Stimulated activated effector memory CD8-positive, alpha-beta T cell treated with anti-CD3 and anti-CD28 coated beads, Interleukin-12 subunit alpha, Interleukin-12 subunit beta, amount 100 ng/mL, for 72 hours (primary cell): ENCODE measurements around the gene SSU72.

Experiments
- ATAC-seq: fragments of 150-1000 bp; cut with Tn5 transposase; 2 replicates; pipeline ENCODE4 v1.10.0; 2021
- DNase-seq, 2 donors: peaks; one replicate each; pipeline ENCODE4 v3.0.0; 2021 to 2022; ENCODE audit warnings: low spot score in 2 of 2
- H3K27ac Mint-ChIP-seq: one replicate; pipeline ENCODE4 v1.8.0; 2022; ENCODE audit warnings: mild to moderate bottlenecking, mixed read lengths
- H3K36me3 Mint-ChIP-seq: one replicate; pipeline ENCODE4 v1.8.0; 2022; ENCODE audit warnings: mild to moderate bottlenecking, mixed read lengths
- H3K4me1 Mint-ChIP-seq: one replicate; pipeline ENCODE4 v1.8.0; 2022; ENCODE audit warnings: mixed read lengths
- H3K4me3 Mint-ChIP-seq: one replicate; pipeline ENCODE4 v1.8.0; 2022; ENCODE audit warnings: mild to moderate bottlenecking, mixed read lengths
- H3K9me3 Mint-ChIP-seq: one replicate; pipeline ENCODE4 v1.8.0; 2022; ENCODE audit warnings: mixed read lengths

Gene SSU72

GRCh38 chr1:1574721-1575537 is at the start of gene SSU72:
TSS of gene SSU72 (minus strand) at chr1:1574863. CDS start at chr1:1574557, 306 bp downstream.
- ATAC-seq (peak; percentile 97), DNase-seq (peak; percentile 94 to 96)
- Mint-ChIP-seq H3K27ac (peak within 1 kb of the TSS; percentile 99), H3K4me1 (peaks cover 23% of the 10 kb centered on the region), H3K4me3 (peak within 1 kb of the TSS; percentile 96), H3K36me3 (peaks cover 61% of the 10 kb centered on the region), H3K9me3 (no peaks in the 10 kb centered on the region)

- ATAC-seq (no peak), DNase-seq (no peak)
- no peak overlapping the region for H3K27ac Mint-ChIP-seq
- no peaks in the 10 kb centered on the region for H3K9me3 Mint-ChIP-seq
- peaks cover 6% of the 10 kb centered on the region for H3K4me1 Mint-ChIP-seq
- H3K4me3 Mint-ChIP-seq: no peak overlapping the region
- no peaks in the 10 kb centered on the region for H3K36me3 Mint-ChIP-seq
These were observed 49.2 kb upstream of the SSU72 start for GRCh38 chr1:1623631-1624442.

GRCh38 chr1:1623181-1623630 is 48.5 kb upstream of the SSU72 start:
- ATAC-seq (no peak), DNase-seq (no peak)
- Mint-ChIP-seq H3K9me3 (no peaks in the 10 kb centered on the region), H3K4me3 (no peak overlapping the region), H3K36me3 (no peaks in the 10 kb centered on the region), H3K4me1 (peaks cover 6% of the 10 kb centered on the region), H3K27ac (no peak overlapping the region)

- DNase-seq (no peak), ATAC-seq (no peak)
- H3K9me3 Mint-ChIP-seq: no peaks in the 10 kb centered on the region
- H3K4me1 Mint-ChIP-seq: peaks cover 6% of the 10 kb centered on the region
- H3K36me3 Mint-ChIP-seq: peaks cover 3% of the 10 kb centered on the region
- no peak overlapping the region for H3K4me3 Mint-ChIP-seq
- H3K27ac Mint-ChIP-seq: peak overlapping the region; percentile 17
These were observed 48.1 kb upstream of the SSU72 start for GRCh38 chr1:1622788-1623094.

GRCh38 chr1:1622010-1622787 is 47.5 kb upstream of the SSU72 start:
- DNase-seq (no peak), ATAC-seq (peak; percentile 4)
- H3K36me3 Mint-ChIP-seq: peaks cover 8% of the 10 kb centered on the region
- no peak overlapping the region for H3K4me3 Mint-ChIP-seq
- peaks cover 6% of the 10 kb centered on the region for H3K4me1 Mint-ChIP-seq
- H3K27ac Mint-ChIP-seq: peak overlapping the region; percentile 17
- no peaks in the 10 kb centered on the region for H3K9me3 Mint-ChIP-seq

GRCh38 chr1:1621173-1622009 is 46.7 kb upstream of the SSU72 start:
- ATAC-seq: no peak
- H3K27ac Mint-ChIP-seq: no peak overlapping the region
- DNase-seq: no peak
- H3K4me3 Mint-ChIP-seq: no peak overlapping the region
- H3K36me3 Mint-ChIP-seq: peaks cover 17% of the 10 kb centered on the region
- H3K9me3 Mint-ChIP-seq: no peaks in the 10 kb centered on the region
- peaks cover 6% of the 10 kb centered on the region for H3K4me1 Mint-ChIP-seq

GRCh38 chr1:1620433-1621139 is 45.9 kb upstream of the SSU72 start:
- Mint-ChIP-seq H3K4me3 (no peak overlapping the region), H3K9me3 (no peaks in the 10 kb centered on the region), H3K4me1 (peaks cover 6% of the 10 kb centered on the region), H3K27ac (no peak overlapping the region), H3K36me3 (peaks cover 18% of the 10 kb centered on the region)
- no peak for ATAC-seq
- no peak for DNase-seq

- ATAC-seq: no peak
- no peak for DNase-seq
- no peaks in the 10 kb centered on the region for H3K9me3 Mint-ChIP-seq
- H3K36me3 Mint-ChIP-seq: peaks cover 24% of the 10 kb centered on the region
- no peak overlapping the region for H3K4me3 Mint-ChIP-seq
- no peak overlapping the region for H3K27ac Mint-ChIP-seq
- peaks cover 7% of the 10 kb centered on the region for H3K4me1 Mint-ChIP-seq
These were observed 45.3 kb upstream of the SSU72 start for GRCh38 chr1:1619917-1620361.

GRCh38 chr1:1618396-1619068 is 43.9 kb upstream of the SSU72 start:
- no peaks in the 10 kb centered on the region for H3K9me3 Mint-ChIP-seq
- peaks cover 36% of the 10 kb centered on the region for H3K36me3 Mint-ChIP-seq
- peaks cover 16% of the 10 kb centered on the region for H3K4me1 Mint-ChIP-seq
- ATAC-seq (no peak), DNase-seq (no peak)
- H3K27ac Mint-ChIP-seq: peak overlapping the region; percentile 63
- H3K4me3 Mint-ChIP-seq: no peak overlapping the region

- H3K4me1 Mint-ChIP-seq: peaks cover 19% of the 10 kb centered on the region
- no peaks in the 10 kb centered on the region for H3K9me3 Mint-ChIP-seq
- H3K27ac Mint-ChIP-seq: peak overlapping the region; percentile 63
- DNase-seq (no peak), ATAC-seq (no peak)
- H3K36me3 Mint-ChIP-seq: peaks cover 36% of the 10 kb centered on the region
- H3K4me3 Mint-ChIP-seq: peak overlapping the region; percentile 66
These were observed 43.3 kb upstream of the SSU72 start for GRCh38 chr1:1617925-1618324.

GRCh38 chr1:1617516-1617915 is 42.9 kb upstream of the SSU72 start:
- Mint-ChIP-seq H3K27ac (no peak overlapping the region), H3K4me1 (peaks cover 19% of the 10 kb centered on the region), H3K36me3 (peaks cover 36% of the 10 kb centered on the region), H3K4me3 (peak overlapping the region; percentile 66), H3K9me3 (no peaks in the 10 kb centered on the region)
- ATAC-seq (no peak), DNase-seq (no peak)

- no peak for DNase-seq
- H3K9me3 Mint-ChIP-seq: no peaks in the 10 kb centered on the region
- H3K4me1 Mint-ChIP-seq: peaks cover 19% of the 10 kb centered on the region
- ATAC-seq: no peak
- no peak overlapping the region for H3K27ac Mint-ChIP-seq
- H3K36me3 Mint-ChIP-seq: peaks cover 36% of the 10 kb centered on the region
- peak overlapping the region; percentile 66 for H3K4me3 Mint-ChIP-seq
These were observed 42.2 kb upstream of the SSU72 start for GRCh38 chr1:1616838-1617237.

- H3K27ac Mint-ChIP-seq: no peak overlapping the region
- H3K4me1 Mint-ChIP-seq: peaks cover 19% of the 10 kb centered on the region
- H3K4me3 Mint-ChIP-seq: peak overlapping the region; percentile 97
- DNase-seq: no peak
- ATAC-seq: peak; percentile 28
- H3K9me3 Mint-ChIP-seq: no peaks in the 10 kb centered on the region
- peaks cover 36% of the 10 kb centered on the region for H3K36me3 Mint-ChIP-seq
These were observed 41.6 kb upstream of the SSU72 start for GRCh38 chr1:1616045-1616790.
